Measurements from ENCODE around the gene TMEM178A.

The TMEM178A gene

GRCh38 chr2:39718483-39718882, 52.8 kb downstream of the TMEM178A start:
- no peak for DNase-seq

- DNase-seq, result no peak
These were observed 53.6 kb downstream of the TMEM178A start for GRCh38 chr2:39719317-39719716.

GRCh38 chr2:39720970-39721369, 55.3 kb downstream of the TMEM178A start:
- DNase-seq, result no peak

GRCh38 chr2:39723497-39723896, 57.8 kb downstream of the TMEM178A start:
- no peak for DNase-seq

GRCh38 chr2:39723946-39724827, 58.5 kb downstream of the TMEM178A start:
- DNase-seq, result peak; percentile 69

- peak; percentile 13 for DNase-seq
These were observed 59.1 kb downstream of the TMEM178A start for GRCh38 chr2:39724828-39725144.

GRCh38 chr2:39725401-39725800, 59.7 kb downstream of the TMEM178A start:
- DNase-seq, result peak; percentile 85

- peak; percentile 33 for DNase-seq
These were observed 62.4 kb downstream of the TMEM178A start for GRCh38 chr2:39728085-39728484.

- peak; percentile 50 for DNase-seq
These were observed 63.2 kb downstream of the TMEM178A start for GRCh38 chr2:39728941-39729351.

GRCh38 chr2:39730276-39730675, 64.6 kb downstream of the TMEM178A start:
- no peak for DNase-seq

GRCh38 chr2:39730685-39731302, 65.1 kb downstream of the TMEM178A start:
- peak; percentile 15 for DNase-seq

GRCh38 chr2:39731546-39731945, 65.8 kb downstream of the TMEM178A start:
- DNase-seq, result no peak

- peak; percentile 12 for DNase-seq
These were observed 66.8 kb downstream of the TMEM178A start for GRCh38 chr2:39732482-39732881.

GRCh38 chr2:39733070-39733674, 67.5 kb downstream of the TMEM178A start:
- DNase-seq, result peak; percentile 59

- peak; percentile 31 for DNase-seq
These were observed 68.7 kb downstream of the TMEM178A start for GRCh38 chr2:39734445-39734844.

- no peak for DNase-seq
These were observed 69.9 kb downstream of the TMEM178A start for GRCh38 chr2:39735648-39736047.

- DNase-seq, result peak; percentile 95
These were observed 70.9 kb downstream of the TMEM178A start for GRCh38 chr2:39736640-39737039.

- peak; percentile 89 for DNase-seq
These were observed 71.9 kb downstream of the TMEM178A start for GRCh38 chr2:39737661-39738060.

GRCh38 chr2:39738936-39739335, 73.2 kb downstream of the TMEM178A start:
- DNase-seq, result peak; percentile 81

- DNase-seq, result no peak
These were observed 73.7 kb downstream of the TMEM178A start for GRCh38 chr2:39739386-39739785.

GRCh38 chr2:39741871-39742270, 76.2 kb downstream of the TMEM178A start:
- DNase-seq, result no peak

- DNase-seq, result peak; percentile 87
These were observed 77.6 kb downstream of the TMEM178A start for GRCh38 chr2:39743269-39743776.

- DNase-seq, result no peak
These were observed 89.7 kb downstream of the TMEM178A start for GRCh38 chr2:39755466-39755865.

- DNase-seq, result no peak
These were observed 91.4 kb downstream of the TMEM178A start for GRCh38 chr2:39757156-39757555.
